Tracheal epithelial cell (primary cell): ENCODE data around the gene LLGL2. TPM values are rescaled to one million over a fixed set of nuclear protein-coding genes. Genes with fewer than 3 reads are reported as not detected.

Experiments
- total RNA-seq: library from RNA; depleted of rRNA; stranded (reverse); fragments of >200 nt; gene quantifications from 2 replicates; pipeline ENCODE4 v1.2.1, GENCODE V29; 2014

The LLGL2 gene, protein sequence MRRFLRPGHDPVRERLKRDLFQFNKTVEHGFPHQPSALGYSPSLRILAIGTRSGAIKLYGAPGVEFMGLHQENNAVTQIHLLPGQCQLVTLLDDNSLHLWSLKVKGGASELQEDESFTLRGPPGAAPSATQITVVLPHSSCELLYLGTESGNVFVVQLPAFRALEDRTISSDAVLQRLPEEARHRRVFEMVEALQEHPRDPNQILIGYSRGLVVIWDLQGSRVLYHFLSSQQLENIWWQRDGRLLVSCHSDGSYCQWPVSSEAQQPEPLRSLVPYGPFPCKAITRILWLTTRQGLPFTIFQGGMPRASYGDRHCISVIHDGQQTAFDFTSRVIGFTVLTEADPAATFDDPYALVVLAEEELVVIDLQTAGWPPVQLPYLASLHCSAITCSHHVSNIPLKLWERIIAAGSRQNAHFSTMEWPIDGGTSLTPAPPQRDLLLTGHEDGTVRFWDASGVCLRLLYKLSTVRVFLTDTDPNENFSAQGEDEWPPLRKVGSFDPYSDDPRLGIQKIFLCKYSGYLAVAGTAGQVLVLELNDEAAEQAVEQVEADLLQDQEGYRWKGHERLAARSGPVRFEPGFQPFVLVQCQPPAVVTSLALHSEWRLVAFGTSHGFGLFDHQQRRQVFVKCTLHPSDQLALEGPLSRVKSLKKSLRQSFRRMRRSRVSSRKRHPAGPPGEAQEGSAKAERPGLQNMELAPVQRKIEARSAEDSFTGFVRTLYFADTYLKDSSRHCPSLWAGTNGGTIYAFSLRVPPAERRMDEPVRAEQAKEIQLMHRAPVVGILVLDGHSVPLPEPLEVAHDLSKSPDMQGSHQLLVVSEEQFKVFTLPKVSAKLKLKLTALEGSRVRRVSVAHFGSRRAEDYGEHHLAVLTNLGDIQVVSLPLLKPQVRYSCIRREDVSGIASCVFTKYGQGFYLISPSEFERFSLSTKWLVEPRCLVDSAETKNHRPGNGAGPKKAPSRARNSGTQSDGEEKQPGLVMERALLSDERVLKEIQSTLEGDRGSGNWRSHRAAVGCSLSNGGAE
- 50.6 and 58.0 TPM in 2 replicates for total RNA-seq

GRCh38 chr17:75524970-75525805 is at the start of gene LLGL2:
TSS of gene LLGL2 (plus strand) at chr17:75525697. CDS start at chr17:75543427, 17,730 bp downstream.

GRCh38 chr17:75515496-75516254 is 9.8 kb upstream of the LLGL2 start, which contains the start of gene CASKIN2:
TSS of gene CASKIN2 (minus strand) at chr17:75515537. CDS start at chr17:75513804, 1,733 bp downstream.

DNA sequence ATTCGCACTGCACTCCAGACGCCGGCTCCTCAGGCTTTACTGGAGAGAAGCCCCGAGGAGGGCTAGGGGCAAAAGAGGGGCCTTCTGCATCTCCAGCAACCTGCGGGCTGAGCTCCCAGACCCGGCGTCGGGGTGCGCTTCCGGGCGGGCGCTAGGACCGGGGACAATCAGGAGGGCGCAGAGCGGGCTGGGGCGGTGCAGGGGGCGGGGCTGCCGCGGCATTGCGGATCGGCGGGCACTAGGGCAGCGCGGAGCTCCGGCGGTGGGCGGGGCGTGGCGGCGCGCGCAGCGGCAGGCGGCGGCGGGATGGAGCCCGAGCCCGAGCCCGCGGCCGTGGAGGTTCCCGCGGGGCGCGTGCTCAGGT is 9.3 kb upstream of the LLGL2 start, which contains the start of gene TSEN54:
TSEN54 (plus strand) TSS at position 274 of the 364 bp plus-strand sequence; CDS start at position 307, 33 bp downstream.

DNA sequence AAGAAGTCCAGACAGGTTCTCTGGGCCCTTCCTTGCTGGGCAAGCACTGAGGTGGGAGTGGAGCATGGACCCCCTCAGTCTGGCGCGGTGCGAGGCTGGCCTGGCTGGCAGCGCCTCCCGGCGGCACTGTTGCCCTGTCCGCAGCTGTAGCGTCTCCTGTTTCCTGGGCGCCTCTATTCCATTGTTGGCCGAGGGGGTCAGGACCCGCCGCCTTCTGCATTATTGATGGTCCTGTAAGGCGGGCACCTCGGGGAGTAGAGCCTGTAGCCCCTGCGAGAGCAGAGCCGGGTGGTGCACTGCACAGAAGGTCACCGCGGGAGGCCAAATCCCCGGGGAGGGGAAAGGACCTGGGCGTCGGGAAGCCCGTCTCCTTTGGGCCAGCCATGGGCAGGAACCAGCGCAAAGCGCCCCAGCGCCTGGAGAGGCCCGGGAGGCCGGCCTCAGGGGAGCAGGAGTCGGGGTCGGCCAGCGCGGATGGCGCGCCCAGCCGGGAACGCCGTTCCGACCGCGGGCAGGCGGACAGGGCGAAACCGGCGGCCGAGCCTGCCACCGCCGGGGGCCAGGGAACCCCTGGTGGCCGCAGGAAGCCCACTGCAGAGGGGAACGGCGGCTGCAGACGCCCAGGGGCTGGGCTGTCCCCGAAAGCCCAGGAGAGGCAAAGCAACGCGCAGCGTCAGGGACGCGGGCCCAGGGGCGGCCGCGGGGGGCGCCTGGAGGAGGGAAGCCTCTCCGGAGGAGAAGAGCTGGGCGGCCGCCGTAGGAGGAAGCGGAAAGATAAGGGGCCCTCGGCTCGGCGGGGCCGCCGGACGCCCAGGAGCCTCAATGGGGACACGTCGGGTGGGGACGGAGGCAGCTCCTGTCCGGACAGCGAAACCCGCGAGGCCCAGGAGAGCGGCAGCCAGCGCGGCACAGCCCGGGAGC is 62.4 kb downstream of the LLGL2 start, which contains the start of gene MYO15B:
MYO15B (plus strand) TSS at position 126 of the 921 bp plus-strand sequence; CDS start at position 384, 258 bp downstream.

Other genes with a start within 250 kb of the LLGL2 start
- 8.2 and 14.3 TPM in 2 replicates for gene SLC25A19, start 236.3 kb upstream of the LLGL2 start, total RNA-seq
- 65.6 and 80.5 TPM in 2 replicates for gene GRB2, start 120.0 kb upstream of the LLGL2 start, total RNA-seq
- gene TMEM94, start 69.1 kb upstream of the LLGL2 start, total RNA-seq = 22.2 and 29.0 TPM in 2 replicates
- 2.3 and 3.9 TPM in 2 replicates for gene CASKIN2, start 10.2 kb upstream of the LLGL2 start, total RNA-seq
- gene TSEN54, start 9.2 kb upstream of the LLGL2 start, total RNA-seq = 20.2 and 50.1 TPM in 2 replicates
- gene MYO15B, start 62.1 kb downstream of the LLGL2 start, total RNA-seq = 4.5 and 6.3 TPM in 2 replicates
- gene SMIM5, start 107.7 kb downstream of the LLGL2 start, total RNA-seq = 0.96 and 2.1 TPM in 2 replicates
- 15.4 and 17.5 TPM in 2 replicates for gene RECQL5, start 141.5 kb downstream of the LLGL2 start, total RNA-seq
- gene SAP30BP, start 141.6 kb downstream of the LLGL2 start, total RNA-seq = 46.3 and 67.2 TPM in 2 replicates
- gene ITGB4, start 195.8 kb downstream of the LLGL2 start, total RNA-seq = 367 and 716 TPM in 2 replicates
- 26.0 and 43.9 TPM in 2 replicates for gene GALK1, start 239.5 kb downstream of the LLGL2 start, total RNA-seq